CD4-positive, alpha-beta T cell treated with Interleukin-12 subunit alpha and Interleukin-12 subunit beta, for 1 hour (primary cell): ENCODE data around the gene POU4F1.

Experiments
- DNase-seq: peaks from one replicate; pipeline ENCODE4 v3.0.0-alpha.2; 2020

Gene POU4F1

GRCh38 chr13:78589206-78589605, 14.1 kb downstream of the POU4F1 start:
- no peak for DNase-seq

- DNase-seq = no peak
Measured at GRCh38 chr13:78587395-78587794, 16.0 kb downstream of the POU4F1 start.

GRCh38 chr13:78586706-78587105, 16.6 kb downstream of the POU4F1 start:
- DNase-seq = no peak

GRCh38 chr13:78576261-78576660, 27.1 kb downstream of the POU4F1 start:
- DNase-seq = no peak

- DNase-seq = no peak
Measured at GRCh38 chr13:78572459-78572858, 30.9 kb downstream of the POU4F1 start.

GRCh38 chr13:78569029-78569428, 34.3 kb downstream of the POU4F1 start:
- DNase-seq = no peak

- DNase-seq = no peak
Measured at GRCh38 chr13:78566631-78567030, 36.7 kb downstream of the POU4F1 start.

- no peak for DNase-seq
Measured at GRCh38 chr13:78562237-78562889, 41.0 kb downstream of the POU4F1 start.
